ENCODE data around the gene PLCD3. TPM values are rescaled to one million over a fixed set of nuclear protein-coding genes. Genes with fewer than 3 reads are reported as not detected.

The PLCD3 gene
- total and polyA plus RNA-seq, 2 donors, result 0.66 to 9.1 TPM

DNA sequence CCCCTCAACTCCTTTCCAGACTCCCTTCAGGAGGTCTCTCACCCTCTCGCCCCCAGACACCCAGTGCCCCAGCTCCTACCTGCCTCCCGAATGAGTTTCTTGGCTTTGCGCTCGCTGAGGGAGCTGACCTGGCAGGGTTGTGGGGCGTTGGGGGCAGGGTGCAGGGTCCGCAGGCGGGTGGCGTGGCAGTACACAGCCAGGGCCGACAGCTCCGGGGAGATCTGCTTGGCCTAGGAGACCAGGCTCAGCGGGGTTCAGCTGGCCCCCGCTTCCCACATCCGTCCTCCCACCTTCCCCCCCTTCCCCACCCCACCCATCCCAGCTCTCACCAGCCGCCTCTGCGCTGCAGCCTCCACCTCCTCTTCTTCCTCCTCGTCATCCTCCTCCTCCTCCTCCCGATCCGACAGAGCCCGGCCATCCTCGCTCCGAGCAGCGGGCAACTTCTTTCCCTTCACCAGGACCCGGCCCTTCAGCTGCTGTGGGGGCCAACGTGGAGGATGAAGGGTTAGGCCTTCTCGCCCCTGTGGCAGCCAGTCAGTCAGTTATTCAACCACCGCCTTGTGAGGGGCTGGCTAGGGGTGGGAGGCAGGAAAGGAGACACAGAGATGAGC, 17.2 kb downstream of the PLCD3 start:
- Histone ChIP-seq H3K36me3 (ENCODE audit: control insufficient read depth in 2 of 2, insufficient read depth in 2 of 2, low read length in 1 of 2) (no peaks in the 10 kb centered on the region), H3K4me1 (ENCODE audit: control insufficient read depth in 2 of 2, insufficient read depth in 2 of 2, low read length in 2 of 2) (no peaks in the 10 kb centered on the region), H3K27ac (ENCODE audit: low read depth in 1 of 2, low read length in 1 of 2) (no peak overlapping the region), H3K27me3 (ENCODE audit: control insufficient read depth in 2 of 2, insufficient read depth in 1 of 2, low read length in 1 of 2) (peaks cover 0 to 25% of the 10 kb centered on the region in 2 donors), H3K9me3 (ENCODE audit: control insufficient read depth in 2 of 2, insufficient read depth in 1 of 2, low read length in 1 of 2) (no peaks in the 10 kb centered on the region), H3K4me3 (ENCODE audit: low read length in 2 of 2) (no peak overlapping the region)
- 96% methylated on average over 26 of the region's 26 CpGs for WGBS
- no peak for DNase-seq (ENCODE audit: low read depth in 6 of 9, low spot score in 9 of 9)

DNA sequence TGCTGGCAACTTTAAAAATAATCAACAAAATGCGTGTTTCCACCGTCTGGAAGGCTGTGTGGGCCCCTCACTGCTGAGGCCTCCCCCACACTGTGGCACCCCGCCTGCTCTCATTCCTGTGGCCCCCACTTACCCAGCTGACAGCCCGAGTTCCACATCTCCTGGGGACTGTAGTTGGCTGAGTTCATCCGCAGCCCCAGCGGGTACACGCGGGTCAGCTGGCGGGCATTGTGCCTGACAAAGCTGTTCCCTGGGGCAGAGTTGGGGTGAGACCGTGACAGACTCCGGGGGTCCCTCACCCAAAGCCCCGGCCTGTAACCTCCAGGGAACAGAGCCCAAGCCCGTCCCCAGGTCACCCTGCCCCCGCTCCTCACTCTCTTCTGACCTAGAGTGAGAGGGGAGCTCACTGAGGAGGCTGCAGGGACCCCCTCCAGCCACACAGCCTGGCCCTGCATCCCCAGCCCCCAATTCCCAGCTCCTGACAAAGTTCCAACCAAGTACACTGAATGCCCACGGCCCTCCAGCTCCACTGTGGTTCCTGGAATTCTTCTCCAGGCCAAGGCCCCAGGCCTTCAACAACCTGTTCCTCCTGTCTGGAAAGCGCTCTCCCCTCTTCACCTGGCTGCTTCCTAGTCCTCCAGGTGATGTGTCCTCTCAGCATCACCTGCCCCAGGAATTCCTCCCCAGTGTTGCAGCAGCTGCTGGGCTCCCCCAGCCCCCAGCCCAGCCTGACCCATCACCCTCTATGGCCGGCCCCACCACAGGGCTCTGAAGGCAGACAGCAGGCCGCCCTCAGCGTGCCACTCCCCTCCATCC, 18.0 kb downstream of the PLCD3 start:
- Histone ChIP-seq H3K4me1 (ENCODE audit: control insufficient read depth in 2 of 2, insufficient read depth in 2 of 2, low read length in 2 of 2) (peaks cover 0 to under 1% of the 10 kb centered on the region in 2 donors), H3K4me3 (ENCODE audit: low read length in 2 of 2) (no peak overlapping the region), H3K9me3 (ENCODE audit: control insufficient read depth in 2 of 2, insufficient read depth in 1 of 2, low read length in 1 of 2) (no peaks in the 10 kb centered on the region), H3K27me3 (ENCODE audit: control insufficient read depth in 2 of 2, insufficient read depth in 1 of 2, low read length in 1 of 2) (peaks cover 0 to 17% of the 10 kb centered on the region in 2 donors), H3K27ac (ENCODE audit: low read depth in 1 of 2, low read length in 1 of 2) (no peak overlapping the region), H3K36me3 (ENCODE audit: control insufficient read depth in 2 of 2, insufficient read depth in 2 of 2, low read length in 1 of 2) (no peaks in the 10 kb centered on the region)
- DNase-seq (ENCODE audit: low read depth in 6 of 9, low spot score in 9 of 9), result no peak
- WGBS, result 97% methylated on average over 19 of the region's 19 CpGs

DNA sequence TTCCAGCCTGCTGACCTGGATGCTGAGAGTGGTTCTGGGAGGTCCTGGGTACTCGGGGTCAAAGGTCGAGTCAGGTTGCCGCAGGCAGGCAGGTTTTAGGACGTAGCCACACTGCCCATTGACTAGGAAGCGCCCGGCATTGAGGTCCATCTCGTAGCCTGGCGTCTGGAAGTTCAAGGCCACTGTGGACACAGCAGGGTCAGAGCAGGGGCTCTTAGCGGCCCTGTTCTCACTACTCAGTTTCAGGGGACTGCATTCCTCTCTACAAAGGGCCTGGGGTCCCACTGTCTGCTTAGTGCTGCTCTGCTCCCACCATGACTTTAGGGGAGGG, 18.9 kb downstream of the PLCD3 start:
- DNase-seq (ENCODE audit: low read depth in 6 of 9, low spot score in 9 of 9), result no peak
- 97% methylated on average over 9 of the region's 9 CpGs for WGBS
- no peak overlapping the region for H3K27ac ChIP-seq (ENCODE audit: low read depth in 1 of 2, low read length in 1 of 2)
- H3K4me3 ChIP-seq (ENCODE audit: low read length in 2 of 2), result no peak overlapping the region
- no peaks in the 10 kb centered on the region for H3K9me3 ChIP-seq (ENCODE audit: control insufficient read depth in 2 of 2, insufficient read depth in 1 of 2, low read length in 1 of 2)
- H3K36me3 ChIP-seq (ENCODE audit: control insufficient read depth in 2 of 2, insufficient read depth in 2 of 2, low read length in 1 of 2), result peaks cover 8 to 9% of the 10 kb centered on the region in 2 donors
- H3K4me1 ChIP-seq (ENCODE audit: control insufficient read depth in 2 of 2, insufficient read depth in 2 of 2, low read length in 2 of 2), result peaks cover 0 to 2% of the 10 kb centered on the region in 2 donors
- peaks cover 0 to 13% of the 10 kb centered on the region in 2 donors for H3K27me3 ChIP-seq (ENCODE audit: control insufficient read depth in 2 of 2, insufficient read depth in 1 of 2, low read length in 1 of 2)

DNA sequence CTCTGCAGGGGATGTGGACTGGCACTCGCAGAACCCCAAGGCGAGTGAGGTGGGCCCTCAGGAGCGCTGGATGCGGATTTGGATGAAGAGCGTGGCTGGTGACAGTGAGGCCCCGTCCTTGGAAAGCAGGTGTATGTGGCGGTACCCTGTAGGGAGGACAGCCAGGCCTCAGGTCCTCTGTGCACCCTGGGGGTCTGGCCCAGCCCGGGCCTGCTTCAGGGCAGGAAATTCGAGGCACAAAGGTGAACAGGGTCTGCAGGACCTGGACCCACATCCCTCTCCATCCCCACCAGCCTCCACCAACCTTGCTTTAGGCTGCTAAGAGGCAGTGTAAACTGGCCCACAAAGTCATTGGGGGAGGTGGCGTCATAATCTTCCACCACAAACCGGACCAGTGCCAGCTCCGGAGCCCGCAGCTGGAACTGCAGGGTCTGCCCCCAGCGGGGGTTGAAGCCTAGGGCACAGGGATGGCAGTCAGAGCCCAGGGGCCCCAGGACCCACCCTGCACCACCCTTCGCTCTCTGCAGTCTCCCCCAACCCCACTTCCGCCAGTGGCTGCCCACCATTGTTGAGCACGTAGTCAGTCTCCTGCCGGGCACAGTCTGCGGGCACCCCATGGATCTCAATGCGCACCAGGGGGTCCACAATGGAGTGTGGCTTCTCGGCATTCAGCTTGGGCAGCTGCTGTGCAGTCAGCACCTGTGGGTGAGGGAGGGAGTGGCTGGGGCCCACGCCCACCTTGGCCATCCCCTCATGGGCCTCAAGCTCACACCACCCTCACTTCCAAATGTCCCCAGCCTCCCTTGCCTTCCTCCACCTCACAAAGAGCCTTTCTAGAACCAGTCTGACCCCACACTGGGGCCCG, 19.5 kb downstream of the PLCD3 start:
- 97% methylated on average over 23 of the region's 23 CpGs for WGBS
- peaks cover 14 to 15% of the 10 kb centered on the region in 2 donors for H3K36me3 ChIP-seq (ENCODE audit: control insufficient read depth in 2 of 2, insufficient read depth in 2 of 2, low read length in 1 of 2)
- no peak overlapping the region for H3K4me3 ChIP-seq (ENCODE audit: low read length in 2 of 2)
- no peak for DNase-seq (ENCODE audit: low read depth in 6 of 9, low spot score in 9 of 9)
- peaks cover 0 to 5% of the 10 kb centered on the region in 2 donors for H3K4me1 ChIP-seq (ENCODE audit: control insufficient read depth in 2 of 2, insufficient read depth in 2 of 2, low read length in 2 of 2)
- H3K27ac ChIP-seq (ENCODE audit: low read depth in 1 of 2, low read length in 1 of 2), result no peak overlapping the region
- no peaks in the 10 kb centered on the region for H3K9me3 ChIP-seq (ENCODE audit: control insufficient read depth in 2 of 2, insufficient read depth in 1 of 2, low read length in 1 of 2)
- H3K27me3 ChIP-seq (ENCODE audit: control insufficient read depth in 2 of 2, insufficient read depth in 1 of 2, low read length in 1 of 2), result peaks cover 0 to 9% of the 10 kb centered on the region in 2 donors

DNA sequence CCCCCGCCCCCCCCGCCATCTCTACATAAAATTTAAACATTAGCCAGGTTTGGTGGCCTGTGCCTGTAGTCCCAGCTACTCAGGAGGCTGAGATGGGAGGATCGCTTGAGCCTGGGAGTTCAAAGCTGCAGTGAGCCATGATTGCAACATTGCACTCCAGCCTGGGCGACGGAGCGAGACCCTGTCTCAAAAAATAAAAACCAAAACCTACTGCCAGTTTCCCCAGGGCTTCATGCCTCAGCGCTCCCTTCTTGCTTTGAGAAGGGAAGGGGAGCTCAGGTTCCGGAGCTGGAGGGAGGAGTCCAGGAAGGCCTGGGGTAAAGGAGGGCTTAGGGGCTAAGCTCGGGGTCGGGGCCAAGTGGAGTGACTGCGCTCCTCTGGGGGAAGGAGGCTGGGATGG, 20.5 kb downstream of the PLCD3 start:
- WGBS, result 94% methylated on average over 11 of the region's 11 CpGs
- no peak overlapping the region for H3K27ac ChIP-seq (ENCODE audit: low read depth in 1 of 2, low read length in 1 of 2)
- peaks cover 23 to 24% of the 10 kb centered on the region in 2 donors for H3K36me3 ChIP-seq (ENCODE audit: control insufficient read depth in 2 of 2, insufficient read depth in 2 of 2, low read length in 1 of 2)
- peaks cover 0 to 9% of the 10 kb centered on the region in 2 donors for H3K27me3 ChIP-seq (ENCODE audit: control insufficient read depth in 2 of 2, insufficient read depth in 1 of 2, low read length in 1 of 2)
- no peaks in the 10 kb centered on the region for H3K9me3 ChIP-seq (ENCODE audit: control insufficient read depth in 2 of 2, insufficient read depth in 1 of 2, low read length in 1 of 2)
- no peak overlapping the region for H3K4me3 ChIP-seq (ENCODE audit: low read length in 2 of 2)
- no peak for DNase-seq (ENCODE audit: low read depth in 6 of 9, low spot score in 9 of 9)
- peaks cover 0 to 9% of the 10 kb centered on the region in 2 donors for H3K4me1 ChIP-seq (ENCODE audit: control insufficient read depth in 2 of 2, insufficient read depth in 2 of 2, low read length in 2 of 2)

DNA sequence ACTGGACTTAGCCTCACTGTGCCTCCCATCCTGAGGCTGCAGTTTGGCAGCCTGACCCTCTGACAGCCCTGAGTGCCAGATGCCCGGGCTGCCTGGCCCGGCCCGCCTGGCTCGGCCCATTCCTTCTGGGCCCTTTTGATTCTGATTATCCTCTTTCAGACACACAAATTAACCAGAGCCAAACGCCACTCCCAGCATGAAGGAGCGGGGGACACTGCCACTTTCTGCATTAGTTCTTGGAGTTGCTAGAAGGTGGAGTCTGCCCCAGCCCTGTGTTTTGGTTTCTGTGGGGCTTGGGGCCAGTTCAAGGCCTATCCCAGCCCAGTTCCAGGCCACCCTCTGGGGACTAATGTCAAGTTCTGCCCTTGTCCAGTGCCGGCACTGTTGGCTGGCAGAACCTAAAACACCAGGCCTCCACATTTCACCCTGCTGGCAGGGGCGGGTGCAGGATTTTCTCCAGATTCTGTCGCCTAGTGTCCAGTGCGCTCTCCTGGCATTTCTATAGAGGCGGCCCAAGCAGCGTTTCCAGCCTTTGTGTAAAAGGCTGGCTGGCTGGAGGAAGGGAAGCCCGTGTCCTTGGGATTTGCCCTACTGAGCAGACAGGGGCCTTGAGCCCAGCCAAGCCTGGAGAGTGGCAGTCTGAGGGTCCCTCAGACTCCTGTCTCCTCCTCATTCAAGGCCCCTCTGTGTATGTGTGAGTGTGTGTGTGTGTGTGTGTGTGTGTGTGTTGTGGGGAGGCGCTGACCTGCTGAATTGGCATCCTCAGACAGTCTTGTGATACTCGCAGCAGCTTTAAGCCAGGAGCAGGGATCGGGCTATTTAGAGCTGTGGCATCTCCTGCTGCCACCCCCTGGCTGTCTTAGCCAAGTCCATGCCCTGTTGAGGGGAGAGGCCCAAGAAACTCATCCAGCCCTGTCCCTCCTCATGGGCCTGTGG, 21.4 kb downstream of the PLCD3 start:
- no peak overlapping the region for H3K27ac ChIP-seq (ENCODE audit: low read depth in 1 of 2, low read length in 1 of 2)
- 96% methylated on average over 16 of the region's 16 CpGs for WGBS
- no peak overlapping the region for H3K4me3 ChIP-seq (ENCODE audit: low read length in 2 of 2)
- peaks cover 0 to under 1% of the 10 kb centered on the region in 2 donors for H3K27me3 ChIP-seq (ENCODE audit: control insufficient read depth in 2 of 2, insufficient read depth in 1 of 2, low read length in 1 of 2)
- DNase-seq (ENCODE audit: low read depth in 6 of 9, low spot score in 9 of 9), result no peak
- H3K36me3 ChIP-seq (ENCODE audit: control insufficient read depth in 2 of 2, insufficient read depth in 2 of 2, low read length in 1 of 2), result peaks cover 32 to 33% of the 10 kb centered on the region in 2 donors
- H3K4me1 ChIP-seq (ENCODE audit: control insufficient read depth in 2 of 2, insufficient read depth in 2 of 2, low read length in 2 of 2), result peaks cover 0 to 10% of the 10 kb centered on the region in 2 donors
- H3K9me3 ChIP-seq (ENCODE audit: control insufficient read depth in 2 of 2, insufficient read depth in 1 of 2, low read length in 1 of 2), result no peaks in the 10 kb centered on the region

DNA sequence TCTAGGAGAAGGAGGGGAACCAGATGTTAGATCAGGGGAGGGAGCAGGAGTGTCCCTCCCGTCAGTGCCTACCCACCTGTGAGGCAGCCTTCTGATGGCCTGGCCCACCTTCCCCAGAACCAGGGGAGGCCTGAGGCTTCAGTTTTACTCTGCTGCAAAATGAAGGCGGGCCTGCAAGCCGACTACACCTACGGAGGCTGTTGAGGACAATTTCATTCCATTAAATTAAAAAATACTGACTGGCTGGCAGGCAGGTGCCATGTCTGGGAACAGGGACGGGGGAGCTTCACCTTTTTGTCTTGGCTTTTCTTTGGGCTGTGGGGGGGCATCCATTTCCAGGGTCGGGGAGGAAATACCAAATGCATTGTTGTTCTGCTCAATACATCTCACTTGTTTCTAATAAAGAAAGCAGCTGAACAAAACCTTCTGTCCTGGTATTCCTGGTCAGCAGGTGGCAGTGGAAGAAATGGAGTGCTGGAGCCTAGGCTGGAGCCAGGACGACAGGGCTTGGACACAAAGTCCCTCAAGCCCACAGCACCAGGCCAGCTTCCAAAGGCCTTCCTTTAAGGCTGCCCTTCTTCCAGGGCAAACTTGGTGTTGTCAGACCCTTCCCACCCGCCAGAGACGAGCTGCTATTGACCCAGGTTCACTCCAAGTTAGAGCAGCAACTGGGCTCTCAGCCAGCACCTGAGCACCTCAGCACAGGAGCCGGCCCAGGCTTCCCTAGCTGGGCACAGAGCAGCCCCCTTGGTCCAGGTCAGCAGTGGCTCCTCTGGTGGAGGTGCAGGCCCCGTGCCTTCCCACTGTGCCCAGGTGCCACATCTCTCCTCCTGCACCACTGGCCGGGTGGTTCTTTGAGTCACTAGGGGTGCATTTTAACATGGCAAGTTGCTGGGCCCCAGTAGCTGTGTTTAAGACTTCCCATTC, 23.5 kb downstream of the PLCD3 start:
- Histone ChIP-seq H3K4me3 (ENCODE audit: low read length in 2 of 2) (no peak overlapping the region), H3K4me1 (ENCODE audit: control insufficient read depth in 2 of 2, insufficient read depth in 2 of 2, low read length in 2 of 2) (peaks cover 0 to 10% of the 10 kb centered on the region in 2 donors), H3K36me3 (ENCODE audit: control insufficient read depth in 2 of 2, insufficient read depth in 2 of 2, low read length in 1 of 2) (peaks cover 53 to 54% of the 10 kb centered on the region in 2 donors), H3K27ac (ENCODE audit: low read depth in 1 of 2, low read length in 1 of 2) (no peak overlapping the region), H3K27me3 (ENCODE audit: control insufficient read depth in 2 of 2, insufficient read depth in 1 of 2, low read length in 1 of 2) (no peaks in the 10 kb centered on the region), H3K9me3 (ENCODE audit: control insufficient read depth in 2 of 2, insufficient read depth in 1 of 2, low read length in 1 of 2) (no peaks in the 10 kb centered on the region)
- DNase-seq (ENCODE audit: low read depth in 6 of 9, low spot score in 9 of 9), result no peak
- WGBS, result 94% methylated on average over 12 of the region's 12 CpGs

DNA sequence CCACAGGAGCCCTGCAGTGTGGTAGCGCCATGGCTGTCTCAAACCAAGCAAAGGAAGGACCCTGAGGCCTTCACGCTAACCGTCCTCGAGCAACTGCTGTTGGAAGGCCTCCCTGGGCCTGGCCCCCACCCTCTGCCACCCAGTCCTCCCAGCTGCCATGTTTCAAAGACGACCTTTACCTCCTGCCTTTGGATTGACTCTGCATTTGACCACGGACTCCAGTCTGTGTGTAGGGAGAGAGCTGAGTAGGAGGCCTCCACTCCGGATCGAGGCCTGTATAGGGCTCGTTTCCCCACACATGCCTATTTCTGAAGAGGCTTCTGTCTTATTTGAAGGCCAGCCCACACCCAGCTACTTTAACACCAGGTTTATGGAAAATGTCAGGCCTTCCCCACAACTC, 24.3 kb downstream of the PLCD3 start:
- WGBS, result 80% methylated on average over 9 of the region's 9 CpGs
- Histone ChIP-seq H3K9me3 (ENCODE audit: control insufficient read depth in 2 of 2, insufficient read depth in 1 of 2, low read length in 1 of 2) (no peaks in the 10 kb centered on the region), H3K27ac (ENCODE audit: low read depth in 1 of 2, low read length in 1 of 2) (no peak overlapping the region), H3K36me3 (ENCODE audit: control insufficient read depth in 2 of 2, insufficient read depth in 2 of 2, low read length in 1 of 2) (peaks cover 61 to 62% of the 10 kb centered on the region in 2 donors), H3K27me3 (ENCODE audit: control insufficient read depth in 2 of 2, insufficient read depth in 1 of 2, low read length in 1 of 2) (no peaks in the 10 kb centered on the region), H3K4me3 (ENCODE audit: low read length in 2 of 2) (no peak overlapping the region), H3K4me1 (ENCODE audit: control insufficient read depth in 2 of 2, insufficient read depth in 2 of 2, low read length in 2 of 2) (peaks cover 0 to 10% of the 10 kb centered on the region in 2 donors)
- no peak for DNase-seq (ENCODE audit: low read depth in 6 of 9, low spot score in 9 of 9)
